Testis (tissue), 3 donors: ENCODE results near the gene HSD17B14. TPM values are rescaled to one million over a fixed set of nuclear protein-coding genes. Genes with fewer than 3 reads are reported as not detected.
A peak's percentile ranks its signal among the peaks of the same experiment; 100 is the strongest.

Source experiments
- DNase-seq: peaks from one replicate; pipeline ENCODE4 v3.0.0-alpha.2; 2019
- H3K27ac ChIP-seq, 2 donors: fragments of 200-600 bp; sonication (generic); one replicate each; pipeline ENCODE4 v1.5.1; 2019
- H3K27me3 ChIP-seq: fragments of 200-600 bp; sonication (generic); one replicate; pipeline ENCODE4 v1.5.1; 2019
- H3K36me3 ChIP-seq: fragments of 200-600 bp; sonication (generic); one replicate; pipeline ENCODE4 v1.5.1; 2017; ENCODE audit warnings: low read depth; ENCODE audit errors: missing control alignments
- H3K4me1 ChIP-seq: fragments of 200-600 bp; sonication (generic); one replicate; pipeline ENCODE4 v1.5.1; 2019
- H3K4me3 ChIP-seq, 2 donors: fragments of 200-600 bp; sonication (generic); one replicate each; pipeline ENCODE4 v1.5.1; 2017 to 2019
- H3K9me3 ChIP-seq: fragments of 200-600 bp; sonication (generic); one replicate; pipeline ENCODE4 v1.5.1; 2017
- CTCF ChIP-seq, 3 experiments: fragments of 450-650 bp in 2 of 3; fragments of 200-600 bp in 1 of 3; sonication (generic) in 1 of 3; IDR thresholded peaks; one replicate each; pipeline ENCODE4 v1.5.1; 2016 to 2019; ENCODE audit warnings: antibody characterized with exemption in 3 of 3, mild to moderate bottlenecking in 2 of 3, moderate library complexity in 1 of 3
- POLR2A ChIP-seq: fragments of 450-650 bp; IDR thresholded peaks from one replicate; pipeline ENCODE4 v1.6.1; 2017; ENCODE audit warnings: antibody characterized with exemption, mild to moderate bottlenecking, moderate library complexity
- WGBS, 2 donors: methylation state at CpG; one replicate each; pipeline ENCODE4 v1.1.5; 2018; 5-methylcytosine and 5-hydroxymethylcytosine counted together
- intact Hi-C: fragments of 100-400 bp; cut with DNase I; formaldehyde crosslinking; loops from one replicate; pipeline ENCODE4 v1.15.1; 2023; ENCODE audit warnings: low total_unique reads
- polyA plus RNA-seq: library from polyadenylated mRNA; stranded (reverse); fragments of 350-450 nt; fragmentation: Illumina TruSeq; extraction: RNeasy Lipid Tissue Mini Kit (QIAGEN cat#74804); gene quantifications from one replicate; pipeline ENCODE4 v1.2.3, GENCODE V29; 2014; ENCODE audit warnings: low read depth, low replicate concordance; ENCODE audit not compliant: insufficient read depth
- total RNA-seq, 2 donors: library from RNA; depleted of rRNA; stranded (reverse); fragments of >200 nt; gene quantifications; one replicate each; pipeline ENCODE4 v1.2.3, GENCODE V29; 2016

The HSD17B14 gene
- total and polyA plus RNA-seq, 3 donors from 2014 or later: 5.6 to 11.9 (median 8.8) TPM

GRCh38 chr19:48806818-48807589 lies 29.3 kb downstream of the HSD17B14 start:
- H3K36me3 ChIP-seq: no peaks in the 10 kb centered on the region
- no peaks in the 10 kb centered on the region for H3K9me3 ChIP-seq
- no peak overlapping the region for H3K27ac ChIP-seq
- no peak overlapping the region for H3K4me3 ChIP-seq
- H3K4me1 ChIP-seq: peaks cover 17% of the 10 kb centered on the region
- DNase-seq: peak; percentile 75
- 65 to 67% methylated on average over 9 to 10 of the region's 17 CpGs for WGBS, 2 donors
- no peak for TF ChIP-seq CTCF (IDR thresholded peaks at IDR 0.05)
- TF ChIP-seq POLR2A: no peak
- intact Hi-C loops: no loop called here
- H3K27me3 ChIP-seq: no peaks in the 10 kb centered on the region

GRCh38 chr19:48806518-48806817 lies 29.8 kb downstream of the HSD17B14 start:
- DNase-seq: no peak
- H3K27ac ChIP-seq: no peak overlapping the region
- intact Hi-C loops: no loop called here

GRCh38 chr19:48805452-48805851 lies 30.8 kb downstream of the HSD17B14 start:
- intact Hi-C loops: no loop called here
- Histone ChIP-seq H3K36me3 (no peaks in the 10 kb centered on the region), H3K9me3 (no peaks in the 10 kb centered on the region), H3K27ac (no peak overlapping the region), H3K4me3 (no peak overlapping the region), H3K4me1 (peaks cover 12% of the 10 kb centered on the region), H3K27me3 (no peaks in the 10 kb centered on the region)
- no peak for DNase-seq
- whole genome bisulfite sequencing, 2 donors: 84% methylated on average over 9 to 15 of the region's 15 CpGs
- TF ChIP-seq CTCF (IDR thresholded peaks at IDR 0.05) (no peak), POLR2A (no peak)

More at GRCh38 chr19:48806518-48806817, 29.8 kb downstream of the HSD17B14 start:
- Histone ChIP-seq H3K36me3 (no peaks in the 10 kb centered on the region), H3K4me3 (no peak overlapping the region), H3K27me3 (no peaks in the 10 kb centered on the region), H3K9me3 (no peaks in the 10 kb centered on the region), H3K4me1 (peaks cover 14% of the 10 kb centered on the region)
- no peak for TF ChIP-seq POLR2A
- TF ChIP-seq CTCF (IDR thresholded peaks at IDR 0.05): no peak
- 78 to 84% methylated on average over 5 of the region's 5 CpGs for WGBS, 2 donors

- Histone ChIP-seq H3K36me3 (no peaks in the 10 kb centered on the region), H3K4me1 (peaks cover 5% of the 10 kb centered on the region), H3K9me3 (no peaks in the 10 kb centered on the region), H3K27ac (no peak overlapping the region), H3K27me3 (no peaks in the 10 kb centered on the region), H3K4me3 (no peak overlapping the region)
- TF ChIP-seq CTCF (IDR thresholded peaks at IDR 0.05): no peak
- TF ChIP-seq POLR2A: no peak
- WGBS, 2 donors: 63 to 68% methylated on average over 8 of the region's 8 CpGs
- intact Hi-C loops: no loop called here
- DNase-seq: no peak
Measured at GRCh38 chr19:48804496-48804895, 31.8 kb downstream of the HSD17B14 start.

GRCh38 chr19:48802623-48803022 lies 33.7 kb downstream of the HSD17B14 start:
- DNase-seq: no peak
- Histone ChIP-seq H3K27ac (no peak overlapping the region), H3K36me3 (no peaks in the 10 kb centered on the region), H3K9me3 (no peaks in the 10 kb centered on the region), H3K4me1 (peaks cover 5% of the 10 kb centered on the region), H3K4me3 (no peak overlapping the region), H3K27me3 (no peaks in the 10 kb centered on the region)
- no peak for TF ChIP-seq POLR2A
- no peak for TF ChIP-seq CTCF (IDR thresholded peaks at IDR 0.05)
- WGBS, 2 donors: 78 to 92% methylated on average over 2 of the region's 2 CpGs
- intact Hi-C loops: no loop called here
